Measurements from ENCODE around the gene CDK6. TPM values are rescaled to one million over a fixed set of nuclear protein-coding genes. Genes with fewer than 3 reads are reported as not detected.

Gene CDK6
- total and polyA plus RNA-seq, 9 of the 15 experiments (the other 6 are each of a cell fraction or from before 2014, with no cell fraction given) = 7.6 to 109 (median 44.4) TPM

- TF ChIP-seq ID3 (CRISPR knock-in tag; IDR thresholded peaks at IDR 0.05) (no peak), ID3 (tag; IDR thresholded peaks at IDR 0.05) (peak; percentile 82; the same call in 1 of the 2 replicates), ZNF668 (CRISPR knock-in tag; IDR thresholded peaks at IDR 0.05) (no peak), CUX1 (CRISPR knock-in tag; IDR thresholded peaks at IDR 0.05) (no peak), NFIC (IDR thresholded peaks at IDR 0.05) (peak; percentile 70), GTF2F1 (IDR thresholded peaks at IDR 0.05; ENCODE audit: low read depth, low read length) (no peak), E2F3 (CRISPR knock-in tag; IDR thresholded peaks at IDR 0.05) (no peak), ZBTB2 (IDR thresholded peaks at IDR 0.05) (0 out of 2 replicates have a peak, but pooled peaks have one; percentile 69), EP300 (IDR thresholded peaks at IDR 0.05; ENCODE audit: low read length) (peak; percentile 87), ELF4 (CRISPR knock-in tag; IDR thresholded peaks at IDR 0.05) (peak; percentile 75; the same call in 1 of the 2 replicates), RCOR1 (IDR thresholded peaks at IDR 0.05; ENCODE audit: borderline replicate concordance in 1 of 2, low read depth in 2 of 2, low read length in 2 of 2) (peak in 1 of 2 experiments; percentile 82; a peak in 2 of 4 replicates), ZBTB8A (IDR thresholded peaks at IDR 0.05; ENCODE audit: partially characterized antibody) (no peak), ARHGAP35 (IDR thresholded peaks at IDR 0.05; ENCODE audit: partially characterized antibody) (no peak), NRF1 (conservative IDR thresholded peaks at IDR 0.05 in 1 of 2, IDR thresholded peaks at IDR 0.05 in 1 of 2) (0 out of 4 replicates have a peak, but pooled peaks of 1 of the 2 experiments have one; percentile 8), ZBTB5 (IDR thresholded peaks at IDR 0.05) (no peak), YBX1 (IDR thresholded peaks at IDR 0.05) (no peak), SP2 (IDR thresholded peaks at IDR 0.05; ENCODE audit: extremely low read depth, low read depth, low read length, poor library complexity, severe bottlenecking) (no peak), JUND (IDR thresholded peaks at IDR 0.05; ENCODE audit: borderline replicate concordance, low read depth, low read length) (peak; percentile 91), JUND (tag; IDR thresholded peaks at IDR 0.05; ENCODE audit: borderline replicate concordance, low read depth, low read length) (peak; percentile 95; the same call in 2 of the 3 replicates)
Measured at GRCh38 chr7:92809760-92810573, 26.4 kb downstream of the CDK6 start (continued).

Data from K562 (cell line).